WTC11 (cell line): ENCODE measurements around the gene OXGR1.

Experiments used
- GRHL2 ChIP-seq: fragments of 250-450 bp; sonication (Bioruptor Pico); IDR thresholded peaks from 2 replicates; pipeline ENCODE4 v1.8.0; 2022; ENCODE audit warnings: mild to moderate bottlenecking, moderate library complexity; ENCODE audit not compliant: insufficient replicate concordance, severe bottlenecking
- JUN ChIP-seq: sonication (generic); formaldehyde crosslinking; IDR thresholded peaks from 2 replicates; pipeline ENCODE4 v1.8.0; 2023; ENCODE audit warnings: mild to moderate bottlenecking, missing genetic modification reagents
- TCF7 ChIP-seq: sonication (generic); formaldehyde crosslinking; IDR thresholded peaks from 2 replicates; pipeline ENCODE4 v1.8.0; 2022; ENCODE audit warnings: mild to moderate bottlenecking, low read depth, missing genetic modification reagents, moderate library complexity
- TF ChIP-seq, protein P1 (sequence below): sonication (generic); formaldehyde crosslinking; IDR thresholded peaks from 2 replicates; pipeline ENCODE4 v1.8.1; 2022; ENCODE audit warnings: mild to moderate bottlenecking, missing genetic modification reagents, moderate library complexity, borderline replicate concordance
- TF ChIP-seq, protein P2 (sequence below): fragments of 200-600 bp; IDR thresholded peaks from 2 replicates; pipeline ENCODE4 v1.8.0; 2022; ENCODE audit warnings: antibody characterized with exemption
- TF ChIP-seq, protein P3 (sequence below): sonication (generic); formaldehyde crosslinking; IDR thresholded peaks from 2 replicates; pipeline ENCODE4 v1.8.1; 2022; ENCODE audit warnings: low read depth, missing genetic modification reagents, borderline replicate concordance

DNA sequence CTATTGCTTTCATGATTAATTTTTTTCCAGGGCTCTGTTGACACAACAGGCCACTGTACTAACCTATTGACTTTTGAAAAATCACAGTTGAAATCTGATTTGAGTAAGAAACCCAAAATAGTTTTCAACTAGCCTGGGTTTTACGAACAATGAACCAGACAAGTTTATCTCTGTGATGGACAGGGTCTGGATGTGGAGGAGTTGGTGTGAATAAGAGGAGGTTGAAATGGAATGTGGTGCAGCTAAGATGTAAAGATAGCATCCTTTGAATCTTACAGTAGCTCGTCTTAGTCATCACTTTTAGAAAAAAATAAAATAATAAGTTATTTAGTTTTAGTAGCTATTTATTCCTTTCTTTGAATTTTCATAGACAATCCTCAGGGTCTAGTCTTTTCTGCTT, 8.3 kb upstream of the OXGR1 start:
- TF ChIP-seq, protein P1, sequence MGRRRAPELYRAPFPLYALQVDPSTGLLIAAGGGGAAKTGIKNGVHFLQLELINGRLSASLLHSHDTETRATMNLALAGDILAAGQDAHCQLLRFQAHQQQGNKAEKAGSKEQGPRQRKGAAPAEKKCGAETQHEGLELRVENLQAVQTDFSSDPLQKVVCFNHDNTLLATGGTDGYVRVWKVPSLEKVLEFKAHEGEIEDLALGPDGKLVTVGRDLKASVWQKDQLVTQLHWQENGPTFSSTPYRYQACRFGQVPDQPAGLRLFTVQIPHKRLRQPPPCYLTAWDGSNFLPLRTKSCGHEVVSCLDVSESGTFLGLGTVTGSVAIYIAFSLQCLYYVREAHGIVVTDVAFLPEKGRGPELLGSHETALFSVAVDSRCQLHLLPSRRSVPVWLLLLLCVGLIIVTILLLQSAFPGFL (CRISPR knock-in tag) = no peak
- TF ChIP-seq, protein P2, sequence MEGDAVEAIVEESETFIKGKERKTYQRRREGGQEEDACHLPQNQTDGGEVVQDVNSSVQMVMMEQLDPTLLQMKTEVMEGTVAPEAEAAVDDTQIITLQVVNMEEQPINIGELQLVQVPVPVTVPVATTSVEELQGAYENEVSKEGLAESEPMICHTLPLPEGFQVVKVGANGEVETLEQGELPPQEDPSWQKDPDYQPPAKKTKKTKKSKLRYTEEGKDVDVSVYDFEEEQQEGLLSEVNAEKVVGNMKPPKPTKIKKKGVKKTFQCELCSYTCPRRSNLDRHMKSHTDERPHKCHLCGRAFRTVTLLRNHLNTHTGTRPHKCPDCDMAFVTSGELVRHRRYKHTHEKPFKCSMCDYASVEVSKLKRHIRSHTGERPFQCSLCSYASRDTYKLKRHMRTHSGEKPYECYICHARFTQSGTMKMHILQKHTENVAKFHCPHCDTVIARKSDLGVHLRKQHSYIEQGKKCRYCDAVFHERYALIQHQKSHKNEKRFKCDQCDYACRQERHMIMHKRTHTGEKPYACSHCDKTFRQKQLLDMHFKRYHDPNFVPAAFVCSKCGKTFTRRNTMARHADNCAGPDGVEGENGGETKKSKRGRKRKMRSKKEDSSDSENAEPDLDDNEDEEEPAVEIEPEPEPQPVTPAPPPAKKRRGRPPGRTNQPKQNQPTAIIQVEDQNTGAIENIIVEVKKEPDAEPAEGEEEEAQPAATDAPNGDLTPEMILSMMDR = no peak
- TF ChIP-seq, protein P3, sequence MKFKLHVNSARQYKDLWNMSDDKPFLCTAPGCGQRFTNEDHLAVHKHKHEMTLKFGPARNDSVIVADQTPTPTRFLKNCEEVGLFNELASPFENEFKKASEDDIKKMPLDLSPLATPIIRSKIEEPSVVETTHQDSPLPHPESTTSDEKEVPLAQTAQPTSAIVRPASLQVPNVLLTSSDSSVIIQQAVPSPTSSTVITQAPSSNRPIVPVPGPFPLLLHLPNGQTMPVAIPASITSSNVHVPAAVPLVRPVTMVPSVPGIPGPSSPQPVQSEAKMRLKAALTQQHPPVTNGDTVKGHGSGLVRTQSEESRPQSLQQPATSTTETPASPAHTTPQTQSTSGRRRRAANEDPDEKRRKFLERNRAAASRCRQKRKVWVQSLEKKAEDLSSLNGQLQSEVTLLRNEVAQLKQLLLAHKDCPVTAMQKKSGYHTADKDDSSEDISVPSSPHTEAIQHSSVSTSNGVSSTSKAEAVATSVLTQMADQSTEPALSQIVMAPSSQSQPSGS (CRISPR knock-in tag) = no peak
- TF ChIP-seq GRHL2 (CRISPR knock-in tag) (no peak), TCF7 (CRISPR knock-in tag) (no peak), JUN (CRISPR knock-in tag) (no peak)
